DND-41 (cell line): ENCODE results near the gene MYDGF.

ENCODE experiments used
- ATAC-seq: fragments of 200-7000 bp; cut with Tn5 transposase; 3 replicates; pipeline ENCODE4 v1.9.1; 2021; ENCODE audit warnings: low read depth; ENCODE audit not compliant: insufficient read depth
- DNase-seq: peaks from one replicate; pipeline ENCODE4 v3.0.0-alpha.2; 2020
- H2AFZ ChIP-seq: 2 replicates; pipeline ENCODE4 v1.6.0; 2012; ENCODE audit warnings: low read depth, low read length
- H3K27ac ChIP-seq: 2 replicates; pipeline ENCODE4 v1.5.1; 2012; ENCODE audit warnings: low read length, inconsistent platforms
- H3K27me3 ChIP-seq: fragments of 200-600 bp; sonication (generic); 2 replicates; pipeline ENCODE4 v1.6.0; 2012; ENCODE audit warnings: low read length, mild to moderate bottlenecking, inconsistent platforms; ENCODE audit not compliant: insufficient read depth, poor library complexity
- H3K36me3 ChIP-seq: 2 replicates; pipeline ENCODE4 v1.5.1; 2012; ENCODE audit warnings: low read length, inconsistent platforms; ENCODE audit not compliant: insufficient read depth
- H3K4me1 ChIP-seq: 2 replicates; pipeline ENCODE4 v1.5.1; 2012; ENCODE audit warnings: mild to moderate bottlenecking, low read length; ENCODE audit not compliant: insufficient read depth
- H3K4me2 ChIP-seq: 2 replicates; pipeline ENCODE4 v1.6.0; 2012; ENCODE audit warnings: mild to moderate bottlenecking, moderate library complexity, low read length, inconsistent platforms; ENCODE audit not compliant: insufficient read depth
- H3K4me3 ChIP-seq, 2 experiments: fragments of 200-600 bp in 1 of 2; shearing (Covaris generic) in 1 of 2; 2 replicates each; pipeline ENCODE4 v1.5.1; 2012 to 2016; ENCODE audit warnings: inconsistent platforms in 2 of 2, low read length in 2 of 2, mild to moderate bottlenecking in 2 of 2, low read depth in 1 of 2, moderate library complexity in 1 of 2
- H3K79me2 ChIP-seq: 2 replicates; pipeline ENCODE4 v1.6.0; 2012; ENCODE audit warnings: low read length, inconsistent platforms; ENCODE audit not compliant: insufficient read depth
- H3K9ac ChIP-seq: 2 replicates; pipeline ENCODE4 v1.6.0; 2012; ENCODE audit warnings: low read depth, mild to moderate bottlenecking, inconsistent platforms, low read length, moderate library complexity
- H3K9me3 ChIP-seq: 2 replicates; pipeline ENCODE4 v1.5.1; 2012; ENCODE audit warnings: low read length, moderate library complexity, mild to moderate bottlenecking, inconsistent platforms; ENCODE audit not compliant: insufficient read depth, severe bottlenecking
- H4K20me1 ChIP-seq: 2 replicates; pipeline ENCODE4 v1.6.0; 2012; ENCODE audit warnings: low read length; ENCODE audit not compliant: insufficient read depth
- EZH2 ChIP-seq: IDR thresholded peaks from 3 replicates; pipeline ENCODE4 v1.6.1; 2012; ENCODE audit warnings: borderline replicate concordance, low read depth, mild to moderate bottlenecking, moderate library complexity, low read length, inconsistent platforms; ENCODE audit not compliant: severe bottlenecking
- TF ChIP-seq, protein P1 (sequence below): IDR thresholded peaks from 2 replicates; pipeline ENCODE4 v1.5.1; 2012; ENCODE audit warnings: borderline replicate concordance, low read length, moderate library complexity, mild to moderate bottlenecking; ENCODE audit not compliant: poor library complexity, severe bottlenecking; ENCODE audit errors: extremely low read depth

MYDGF gene

DNA sequence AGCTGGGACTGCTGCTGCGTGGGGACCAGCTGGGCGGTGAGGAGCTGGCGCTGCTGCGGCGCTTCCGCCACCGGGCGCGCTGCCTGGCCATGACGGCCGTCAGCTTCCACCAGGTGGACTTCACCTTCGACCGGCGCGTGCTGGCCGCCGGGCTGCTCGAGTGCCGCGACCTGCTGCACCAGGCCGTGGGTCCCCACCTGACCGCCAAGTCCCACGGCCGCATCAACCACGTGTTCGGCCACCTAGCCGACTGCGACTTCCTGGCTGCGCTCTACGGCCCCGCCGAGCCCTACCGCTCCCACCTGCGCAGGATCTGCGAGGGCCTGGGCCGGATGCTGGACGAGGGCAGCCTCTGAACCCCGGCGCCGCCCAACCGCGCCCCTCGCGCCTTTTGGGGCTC, 18.1 kb downstream of the MYDGF start:
- H3K27me3 ChIP-seq: no peaks in the 10 kb centered on the region
- H3K9me3 ChIP-seq: no peaks in the 10 kb centered on the region
- no peak overlapping the region for H3K27ac ChIP-seq
- no peak overlapping the region for H3K4me2 ChIP-seq
- no peak overlapping the region for H2AFZ ChIP-seq
- no peaks in the 10 kb centered on the region for H3K79me2 ChIP-seq
- TF ChIP-seq, protein P1, sequence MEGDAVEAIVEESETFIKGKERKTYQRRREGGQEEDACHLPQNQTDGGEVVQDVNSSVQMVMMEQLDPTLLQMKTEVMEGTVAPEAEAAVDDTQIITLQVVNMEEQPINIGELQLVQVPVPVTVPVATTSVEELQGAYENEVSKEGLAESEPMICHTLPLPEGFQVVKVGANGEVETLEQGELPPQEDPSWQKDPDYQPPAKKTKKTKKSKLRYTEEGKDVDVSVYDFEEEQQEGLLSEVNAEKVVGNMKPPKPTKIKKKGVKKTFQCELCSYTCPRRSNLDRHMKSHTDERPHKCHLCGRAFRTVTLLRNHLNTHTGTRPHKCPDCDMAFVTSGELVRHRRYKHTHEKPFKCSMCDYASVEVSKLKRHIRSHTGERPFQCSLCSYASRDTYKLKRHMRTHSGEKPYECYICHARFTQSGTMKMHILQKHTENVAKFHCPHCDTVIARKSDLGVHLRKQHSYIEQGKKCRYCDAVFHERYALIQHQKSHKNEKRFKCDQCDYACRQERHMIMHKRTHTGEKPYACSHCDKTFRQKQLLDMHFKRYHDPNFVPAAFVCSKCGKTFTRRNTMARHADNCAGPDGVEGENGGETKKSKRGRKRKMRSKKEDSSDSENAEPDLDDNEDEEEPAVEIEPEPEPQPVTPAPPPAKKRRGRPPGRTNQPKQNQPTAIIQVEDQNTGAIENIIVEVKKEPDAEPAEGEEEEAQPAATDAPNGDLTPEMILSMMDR: no peak
- no peak for TF ChIP-seq EZH2
- H3K9ac ChIP-seq: no peak overlapping the region
- H4K20me1 ChIP-seq: peaks cover 11% of the 10 kb centered on the region; the same call in 1 of the 2 replicates
- H3K4me3 ChIP-seq: no peak overlapping the region
- peaks cover 33% of the 10 kb centered on the region for H3K36me3 ChIP-seq
- DNase-seq: no peak
- H3K4me1 ChIP-seq: no peaks in the 10 kb centered on the region
- ATAC-seq: no peak

- no peak overlapping the region for H3K27ac ChIP-seq
Observed at GRCh38 chr19:4650159-4650558, 20.0 kb downstream of the MYDGF start.

GRCh38 chr19:4649392-4650047, 20.6 kb downstream of the MYDGF start:
- H3K36me3 ChIP-seq: peaks cover 14% of the 10 kb centered on the region
- TF ChIP-seq EZH2: no peak
- H3K9ac ChIP-seq: no peak overlapping the region
- DNase-seq (no peak), ATAC-seq (no peak)
- no peaks in the 10 kb centered on the region for H3K79me2 ChIP-seq
- no peaks in the 10 kb centered on the region for H3K27me3 ChIP-seq
- H3K4me1 ChIP-seq: no peaks in the 10 kb centered on the region
- no peak overlapping the region for H2AFZ ChIP-seq
- no peak overlapping the region for H3K4me2 ChIP-seq
- H3K9me3 ChIP-seq: no peaks in the 10 kb centered on the region
- H3K4me3 ChIP-seq: no peak overlapping the region
- no peak overlapping the region for H3K27ac ChIP-seq
- peaks cover 7% of the 10 kb centered on the region; the same call in 1 of the 2 replicates for H4K20me1 ChIP-seq

More at GRCh38 chr19:4650159-4650558, 20.0 kb downstream of the MYDGF start:
- H3K9me3 ChIP-seq: no peaks in the 10 kb centered on the region
- H3K4me1 ChIP-seq: no peaks in the 10 kb centered on the region
- H3K4me2 ChIP-seq: no peak overlapping the region
- DNase-seq: no peak
- no peaks in the 10 kb centered on the region for H3K79me2 ChIP-seq
- H3K9ac ChIP-seq: no peak overlapping the region
- H3K27me3 ChIP-seq: no peaks in the 10 kb centered on the region
- TF ChIP-seq, protein P1: no peak
- no peak for TF ChIP-seq EZH2
- no peak overlapping the region for H3K4me3 ChIP-seq
- no peak for ATAC-seq
- H2AFZ ChIP-seq: no peak overlapping the region
- peaks cover 7% of the 10 kb centered on the region; the same call in 1 of the 2 replicates for H4K20me1 ChIP-seq
- peaks cover 17% of the 10 kb centered on the region for H3K36me3 ChIP-seq

- Histone ChIP-seq H3K9ac (no peak overlapping the region), H3K4me3 (no peak overlapping the region), H3K4me2 (no peak overlapping the region), H3K4me1 (no peaks in the 10 kb centered on the region), H4K20me1 (peaks cover 7% of the 10 kb centered on the region; the same call in 1 of the 2 replicates), H2AFZ (no peak overlapping the region), H3K27ac (no peak overlapping the region), H3K27me3 (no peaks in the 10 kb centered on the region), H3K9me3 (no peaks in the 10 kb centered on the region), H3K36me3 (peaks cover 9% of the 10 kb centered on the region), H3K79me2 (no peaks in the 10 kb centered on the region)
- no peak for TF ChIP-seq EZH2
- TF ChIP-seq, protein P1: no peak
- ATAC-seq: no peak
- DNase-seq: no peak
Observed at GRCh38 chr19:4647676-4648644, 22.2 kb downstream of the MYDGF start.
